HG02840 (cell line): ENCODE measurements around the gene ZFYVE27.

Experiments
- ATAC-seq: cut with Tn5 transposase; IDR thresholded peaks from one replicate; pipeline ENCODE4 v1.9.1; 2021; ENCODE audit warnings: mild to moderate bottlenecking, moderate library complexity, moderate number of reproducible peaks; ENCODE audit not compliant: unreplicated experiment, low FRiP score

ZFYVE27 gene

DNA sequence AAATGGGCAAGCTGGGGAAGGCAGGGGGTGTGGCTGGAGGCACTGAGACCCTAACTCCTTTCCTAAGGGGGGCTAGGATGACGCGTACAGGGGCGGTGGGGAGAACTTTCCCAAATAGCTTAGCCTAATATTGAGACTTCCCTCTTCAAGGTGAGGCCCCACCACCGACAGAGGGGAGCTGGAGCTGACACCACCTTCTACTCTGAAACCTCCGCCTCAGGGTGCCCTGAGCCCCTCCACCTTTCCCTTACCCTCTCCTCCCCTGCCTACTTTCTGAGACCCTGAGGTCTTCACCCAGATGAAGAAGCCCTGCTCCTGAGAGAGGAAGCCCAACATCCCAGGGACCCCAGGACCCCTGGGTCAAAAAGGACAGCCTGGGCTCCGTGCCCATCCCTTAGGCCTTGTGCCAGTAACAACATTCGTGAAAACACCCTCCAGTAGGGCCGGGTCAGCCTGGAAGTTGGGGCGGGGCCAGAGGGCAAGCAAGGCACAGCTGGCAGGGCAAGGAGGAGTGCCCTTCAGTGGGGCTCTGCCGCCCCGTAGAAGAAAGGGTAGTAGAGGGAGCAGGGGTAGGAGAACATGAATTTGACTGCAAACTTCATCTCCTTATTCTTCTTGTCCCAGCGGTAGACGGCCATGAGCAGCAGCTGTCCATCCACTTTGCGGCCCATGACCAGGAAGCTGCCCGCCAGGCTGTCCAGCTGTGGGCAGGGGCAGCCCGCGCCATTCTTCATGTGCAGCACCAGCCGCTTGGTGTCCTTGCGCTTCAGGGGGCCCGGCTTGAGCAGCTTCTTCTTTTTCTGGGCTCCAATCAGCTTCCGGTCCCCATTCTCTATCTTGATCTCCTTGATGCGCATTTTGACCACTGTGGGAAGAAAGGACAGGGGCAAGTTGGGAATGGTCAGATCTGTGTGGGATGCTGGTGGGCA lies 30.3 kb downstream of the ZFYVE27 start:
- ATAC-seq = no peak

DNA sequence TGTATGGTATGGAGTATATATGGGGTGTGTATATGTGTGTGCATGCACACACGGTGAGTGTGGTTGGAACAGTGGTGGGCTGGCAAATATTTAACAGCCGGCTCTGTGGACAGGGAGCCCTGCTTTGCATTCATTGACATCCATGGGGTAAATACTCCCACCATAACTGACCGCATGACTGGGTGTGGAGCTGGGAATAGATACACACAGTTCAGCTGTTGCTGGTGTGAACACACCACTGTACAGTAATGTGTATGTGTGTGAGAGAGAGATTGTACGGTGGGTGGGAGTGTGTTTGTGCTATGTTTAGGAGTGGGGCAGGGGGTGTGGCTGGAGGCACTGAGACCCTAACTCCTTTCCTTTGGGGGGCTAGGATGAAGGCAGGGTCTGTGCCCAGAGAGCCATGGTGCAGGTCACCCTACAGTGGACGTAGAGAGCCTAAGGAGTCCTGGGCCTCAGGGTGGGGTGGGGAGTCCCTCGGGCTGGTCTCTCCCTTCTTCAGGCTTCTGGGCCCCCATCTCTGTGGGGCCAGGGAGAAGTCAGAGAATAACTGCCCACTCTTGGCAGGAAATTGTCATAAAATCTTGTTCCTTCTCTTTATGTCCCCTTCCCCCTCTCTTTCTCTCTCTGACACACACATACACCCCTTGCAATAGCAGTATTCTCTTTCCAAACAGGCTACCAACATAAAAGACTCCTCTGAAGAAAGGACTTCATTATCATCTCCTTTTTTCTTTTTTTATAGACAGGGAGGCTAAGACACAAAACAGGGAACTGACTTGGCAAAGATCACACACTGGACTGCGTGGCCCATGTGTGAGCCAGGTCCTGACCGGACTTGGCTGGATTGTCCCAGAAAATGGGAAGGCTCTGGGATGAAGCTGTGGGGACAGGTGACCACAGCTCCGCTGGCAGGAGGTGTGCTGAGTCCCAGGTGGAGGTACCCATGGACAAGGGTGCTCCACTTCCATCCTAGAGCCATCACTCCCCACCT lies 31.7 kb downstream of the ZFYVE27 start:
- no peak for ATAC-seq

DNA sequence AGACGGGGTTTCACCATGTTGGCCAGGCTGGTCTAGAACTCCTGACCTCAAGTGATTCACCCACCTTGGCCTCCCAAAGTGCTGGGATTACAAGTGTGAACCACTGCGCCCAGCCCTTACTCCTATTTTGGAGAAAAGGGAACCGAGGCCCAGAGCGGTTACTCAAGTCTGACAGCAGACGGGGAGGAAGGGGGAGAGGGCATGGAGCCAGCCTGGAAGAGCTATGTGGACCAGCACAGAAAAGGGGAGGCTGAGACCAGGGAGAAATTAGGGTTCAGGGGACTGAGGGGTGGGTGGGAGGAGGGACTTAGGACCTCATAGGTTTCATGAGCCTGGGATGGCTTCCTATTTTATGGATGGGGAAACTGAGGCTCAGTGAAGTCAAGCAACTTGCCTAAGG lies 33.3 kb downstream of the ZFYVE27 start:
- ATAC-seq = no peak

DNA sequence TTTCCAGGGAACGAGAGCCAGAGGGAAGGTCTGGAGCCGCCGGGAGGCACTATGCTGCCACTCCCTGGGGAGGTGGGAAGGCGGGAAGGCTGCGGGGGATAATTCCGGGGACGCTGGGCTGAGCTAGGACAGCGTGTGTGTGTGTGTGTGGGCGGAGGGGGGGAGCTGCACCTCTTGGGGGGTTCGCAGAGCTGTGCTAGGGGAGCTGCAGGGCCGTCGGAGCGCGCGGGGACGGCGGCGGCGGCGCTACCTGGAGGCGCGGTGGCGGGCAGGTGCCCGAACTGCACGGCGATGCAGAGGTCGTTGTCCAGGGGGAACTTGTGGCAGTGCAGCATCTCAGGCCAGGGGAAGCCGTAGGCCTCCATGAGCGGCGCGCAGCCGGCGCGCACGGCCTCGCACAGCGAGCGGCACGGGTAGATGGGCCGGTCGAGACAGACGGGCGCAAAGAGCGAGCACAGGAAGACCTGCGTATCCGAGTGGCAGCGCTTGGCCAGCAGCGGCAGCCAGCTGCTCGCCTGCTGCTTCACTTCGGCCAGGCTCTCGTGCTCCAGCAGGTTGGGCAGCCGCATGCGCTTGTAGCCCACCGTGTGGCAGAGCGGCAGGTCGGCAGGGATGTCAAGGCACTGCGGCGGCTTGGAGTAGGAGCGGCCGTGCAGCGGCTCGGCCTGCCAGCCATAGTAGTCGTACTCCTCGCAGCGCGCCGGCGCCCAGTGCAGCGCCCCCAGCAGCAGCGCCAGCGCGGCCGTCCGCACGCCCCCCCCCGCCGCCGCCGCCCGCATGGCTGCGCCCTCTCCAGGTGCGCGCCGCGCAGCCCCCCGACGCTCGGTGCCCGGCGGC lies 34.3 kb downstream of the ZFYVE27 start:
- ATAC-seq = no peak

DNA sequence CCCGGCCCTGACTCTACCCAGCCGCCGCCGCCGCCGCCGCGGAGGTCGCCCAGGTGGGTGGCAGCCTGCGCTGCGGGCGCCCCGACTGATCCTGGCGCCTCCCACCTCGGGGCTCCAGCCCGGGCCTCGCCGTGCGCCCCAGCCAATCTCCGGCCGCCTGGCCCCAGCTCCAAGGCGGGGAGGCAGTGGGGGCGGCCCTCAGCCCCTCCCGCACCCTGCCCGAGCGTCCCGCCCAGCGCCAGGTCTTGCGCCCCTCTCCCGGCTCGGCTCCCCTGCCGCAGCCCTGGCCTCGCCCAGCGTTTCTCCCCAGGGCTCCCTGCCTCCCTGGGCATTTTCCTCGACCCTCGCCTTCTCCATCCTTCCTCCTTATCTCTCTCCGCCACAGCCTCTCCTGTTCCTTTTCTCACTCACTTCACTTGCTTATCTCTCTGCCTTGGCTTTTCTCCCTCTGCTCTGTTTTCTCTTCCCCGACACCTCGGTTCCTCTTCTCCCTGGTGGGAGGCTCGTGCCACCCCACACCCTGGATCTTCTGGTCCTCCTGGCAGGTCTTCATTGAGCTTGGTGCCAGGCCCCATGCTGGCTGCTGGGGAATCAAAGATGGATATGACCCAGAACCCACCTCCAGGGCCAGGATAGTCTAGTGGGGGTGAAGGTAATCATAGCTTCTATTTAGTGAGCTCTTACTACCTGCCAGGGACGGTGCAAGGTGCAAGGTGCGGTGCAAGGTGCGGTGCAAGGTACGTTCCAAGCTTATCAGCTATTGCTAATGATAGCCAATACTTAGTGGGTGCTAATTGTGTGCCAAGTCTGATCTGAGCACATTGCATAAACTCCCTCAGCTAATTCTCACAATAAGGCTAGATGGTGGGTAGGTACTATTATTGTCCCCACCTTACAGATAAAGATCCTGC lies 35.2 kb downstream of the ZFYVE27 start, which contains the start of gene SFRP5:
SFRP5 (minus strand) TSS at position 87 of the 911 bp plus-strand sequence. CDS start 166 bp downstream, outside the sequence.
- no peak for ATAC-seq

DNA sequence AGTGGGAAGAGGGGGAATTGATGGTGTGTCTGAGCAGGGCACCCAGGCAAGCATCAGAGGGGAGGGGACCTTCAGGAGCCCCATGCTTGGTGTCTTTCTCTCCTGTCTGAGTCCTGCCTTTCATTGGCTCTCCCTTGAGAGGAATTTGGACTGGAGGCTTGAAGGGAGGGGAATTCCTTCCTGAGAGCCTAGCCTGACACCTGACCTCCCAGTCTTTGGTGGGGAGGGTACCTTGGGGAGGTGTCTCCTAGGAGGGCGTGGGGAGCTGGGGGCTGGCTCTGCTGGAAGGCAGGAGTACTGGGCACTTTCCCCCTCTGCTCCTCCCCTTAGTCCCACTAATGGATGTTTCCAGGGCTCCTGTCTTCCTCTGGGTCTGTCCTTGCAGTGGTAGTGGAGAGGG lies 36.2 kb downstream of the ZFYVE27 start:
- no peak for ATAC-seq

DNA sequence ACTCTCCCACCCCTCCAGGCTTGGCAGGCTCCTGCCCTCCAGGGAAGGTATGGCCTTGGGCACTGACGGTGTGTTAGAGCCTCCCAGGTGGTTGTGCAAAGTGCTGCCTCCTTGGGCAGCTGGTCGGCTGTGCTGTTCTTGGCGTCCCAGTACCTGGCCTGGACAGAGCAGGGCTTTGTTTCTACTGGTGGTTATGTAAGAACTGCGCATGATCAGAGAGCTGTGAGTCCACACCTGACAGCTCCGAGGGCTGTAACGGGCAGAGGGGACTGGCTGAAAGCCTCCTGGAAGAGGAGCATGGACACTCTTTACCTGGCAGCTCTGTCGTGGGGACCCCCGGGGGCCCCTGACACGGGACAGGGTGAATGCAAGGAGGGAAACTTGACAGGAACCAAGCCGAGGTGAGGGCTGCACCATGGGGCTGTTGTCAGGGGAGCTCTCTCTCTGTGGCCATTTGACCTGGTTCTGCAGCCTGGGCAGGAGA lies 37.9 kb downstream of the ZFYVE27 start:
- ATAC-seq = no peak

DNA sequence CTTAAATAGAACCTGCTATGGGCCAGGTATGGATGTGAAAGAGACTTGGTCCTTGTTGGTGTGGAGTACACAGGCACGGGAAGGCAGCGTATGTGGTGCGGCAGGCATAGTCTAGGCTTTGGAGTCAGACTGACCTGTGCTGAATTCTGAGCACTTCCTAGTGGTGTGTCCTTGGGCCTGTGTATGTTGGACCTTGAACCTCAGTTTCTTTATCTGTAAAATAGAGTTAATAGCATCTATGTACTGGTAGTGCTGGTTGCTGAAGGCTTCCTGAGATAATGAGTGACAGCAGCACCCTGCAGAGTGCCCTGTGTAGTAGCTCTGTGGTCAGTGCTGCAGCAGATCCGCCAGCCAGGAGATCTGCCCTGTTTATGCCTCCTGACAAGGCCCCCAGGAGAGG lies 40.2 kb downstream of the ZFYVE27 start:
- ATAC-seq = no peak

DNA sequence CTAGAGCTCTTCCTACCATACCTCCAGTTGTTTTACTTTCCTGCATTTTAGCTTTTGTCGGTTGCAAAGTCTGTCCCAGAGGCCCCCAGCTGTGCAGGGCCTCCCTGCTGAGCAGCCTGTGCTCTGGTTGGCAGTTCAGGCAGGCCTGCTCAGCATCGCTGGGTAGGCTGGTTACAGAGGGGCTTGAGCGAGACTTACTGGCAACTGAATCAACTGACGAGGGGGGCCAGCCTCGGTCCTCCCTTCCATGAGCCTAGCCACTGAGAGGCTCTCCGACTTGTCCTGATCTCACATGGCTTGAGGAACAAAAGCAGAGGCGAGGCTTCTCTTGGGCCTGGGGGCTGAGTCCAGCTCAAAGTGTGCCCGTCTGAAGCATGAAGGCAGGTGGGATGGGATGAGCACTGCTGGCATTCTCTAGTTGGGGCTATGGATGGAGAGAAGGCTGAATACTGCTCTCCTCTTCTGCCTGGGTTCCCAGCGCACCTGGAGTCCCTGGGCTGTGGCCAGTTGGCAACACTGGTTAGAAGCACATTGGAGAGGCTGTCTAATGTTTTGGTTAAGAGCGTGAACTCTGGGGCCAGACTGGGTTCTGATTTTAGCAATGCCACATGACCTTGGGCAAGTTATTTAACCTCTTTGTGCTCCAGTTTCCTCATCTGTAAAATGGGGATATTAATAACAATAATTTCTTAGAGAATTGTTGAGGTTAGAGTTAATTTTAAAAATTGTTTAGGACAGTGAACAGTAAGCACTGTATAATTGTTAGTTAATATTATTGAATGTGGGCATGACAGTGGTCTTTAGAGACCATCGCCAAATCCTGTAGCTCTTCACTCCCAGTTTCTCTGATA lies 41.7 kb downstream of the ZFYVE27 start:
- ATAC-seq = no peak

DNA sequence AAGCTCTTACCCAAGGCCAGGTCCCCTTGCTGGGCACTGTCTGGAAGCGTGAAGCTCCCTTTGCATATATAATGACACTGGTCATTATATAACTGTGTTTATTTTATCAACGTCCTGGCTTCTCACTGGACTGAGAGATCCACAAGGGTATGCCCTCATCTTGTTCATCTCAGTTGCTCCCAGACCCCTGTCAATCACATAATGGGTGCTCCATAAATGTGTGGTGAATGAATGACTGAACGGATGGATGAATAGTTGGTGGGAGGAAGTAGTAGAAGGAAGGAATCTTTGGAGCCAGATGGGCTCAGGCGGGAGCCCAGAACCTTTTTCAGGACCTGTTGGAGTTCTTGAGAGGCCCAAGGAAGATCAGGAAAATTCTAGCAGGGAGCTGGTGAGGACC lies 42.6 kb downstream of the ZFYVE27 start:
- ATAC-seq = no peak

DNA sequence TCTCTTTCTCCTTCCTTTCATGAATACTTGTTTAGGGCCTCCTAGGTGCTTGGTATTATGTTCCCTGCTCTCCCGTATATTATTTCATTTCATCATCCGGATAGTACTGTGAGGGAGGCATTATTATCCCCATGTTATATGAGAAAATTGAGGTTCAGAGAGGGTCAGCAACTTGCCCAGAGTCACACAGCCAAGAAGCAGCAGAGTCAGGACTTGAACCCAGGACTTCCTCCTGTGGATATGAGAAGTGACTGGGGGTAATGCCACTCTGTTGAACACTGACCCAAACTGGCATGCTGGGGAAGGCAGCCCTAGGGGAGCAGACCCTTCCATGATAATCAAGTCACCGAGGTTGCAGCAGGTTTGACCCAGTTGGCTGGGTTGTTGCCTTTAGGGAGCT lies 43.0 kb downstream of the ZFYVE27 start:
- ATAC-seq = no peak

DNA sequence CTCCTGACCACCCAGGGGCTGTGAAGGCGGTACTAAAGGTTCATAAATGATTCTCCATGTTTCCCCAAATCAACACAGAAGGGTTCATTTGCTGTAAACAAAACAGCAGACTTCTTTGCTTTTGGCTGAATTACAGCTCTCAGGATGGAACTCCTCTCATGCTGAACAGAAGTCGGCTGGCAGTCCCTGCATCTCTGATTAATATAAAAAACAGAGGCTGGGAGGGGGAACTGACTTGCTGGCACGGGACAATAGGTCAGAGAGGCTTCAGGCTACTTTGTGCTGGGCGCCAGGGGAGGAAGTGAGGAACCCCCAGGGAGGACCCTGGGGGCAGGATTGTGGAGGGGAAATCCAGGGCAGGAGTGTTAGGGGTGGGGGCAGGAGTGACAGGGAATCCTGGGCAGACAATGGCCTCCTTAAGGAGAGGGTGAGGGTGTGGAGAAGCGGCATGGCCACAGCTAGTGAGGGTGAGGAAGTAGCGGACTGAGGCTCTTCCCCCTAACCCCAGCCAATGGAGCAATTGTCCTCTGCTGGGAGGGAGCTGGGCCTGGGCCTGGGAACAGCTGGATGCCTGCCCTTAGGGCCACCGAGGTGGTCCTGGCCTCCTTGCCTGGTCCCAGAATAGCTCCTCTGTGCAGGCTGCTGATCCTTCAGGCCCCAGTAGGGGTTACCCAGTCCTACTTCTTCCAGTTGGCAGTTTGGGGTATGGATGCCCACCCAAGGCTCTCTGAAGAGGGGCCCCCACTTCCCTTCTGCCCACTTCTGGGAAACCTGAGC lies 44.1 kb downstream of the ZFYVE27 start:
- no peak for ATAC-seq

DNA sequence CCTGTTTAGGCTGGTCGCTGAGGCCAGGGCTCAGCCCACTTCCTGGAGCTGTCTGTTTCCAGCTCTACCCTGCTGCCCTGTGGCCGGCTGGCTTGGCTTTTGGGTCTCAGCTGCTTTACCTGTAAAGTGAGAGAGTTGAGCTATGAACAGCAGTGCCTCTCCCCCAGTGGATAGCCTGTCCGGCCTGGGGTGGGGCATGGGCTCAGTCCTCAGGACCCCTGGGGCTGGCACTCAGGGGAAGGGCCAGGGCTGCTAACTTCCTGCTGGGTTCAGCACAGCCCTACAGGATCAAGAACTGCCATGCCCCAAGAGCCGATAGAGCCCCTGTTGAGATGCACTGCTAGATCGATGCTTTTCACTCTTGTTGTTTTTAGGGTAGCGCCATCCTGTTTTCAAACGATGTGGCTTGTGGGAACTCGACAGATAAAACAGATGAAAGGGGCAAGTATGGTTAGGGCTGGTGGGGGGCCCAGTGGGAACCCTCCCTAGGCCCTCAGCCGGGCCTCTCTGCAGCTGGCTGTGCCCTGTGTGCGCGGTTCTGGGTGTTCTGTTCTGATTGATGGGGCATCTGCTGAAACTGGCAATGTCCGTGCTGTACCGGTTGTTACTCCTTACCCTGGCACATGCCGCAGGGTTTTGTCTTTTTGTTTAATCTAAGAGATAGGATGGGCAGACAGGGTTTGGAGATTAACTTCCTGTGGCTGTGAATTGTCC lies 44.8 kb downstream of the ZFYVE27 start:
- ATAC-seq = no peak

DNA sequence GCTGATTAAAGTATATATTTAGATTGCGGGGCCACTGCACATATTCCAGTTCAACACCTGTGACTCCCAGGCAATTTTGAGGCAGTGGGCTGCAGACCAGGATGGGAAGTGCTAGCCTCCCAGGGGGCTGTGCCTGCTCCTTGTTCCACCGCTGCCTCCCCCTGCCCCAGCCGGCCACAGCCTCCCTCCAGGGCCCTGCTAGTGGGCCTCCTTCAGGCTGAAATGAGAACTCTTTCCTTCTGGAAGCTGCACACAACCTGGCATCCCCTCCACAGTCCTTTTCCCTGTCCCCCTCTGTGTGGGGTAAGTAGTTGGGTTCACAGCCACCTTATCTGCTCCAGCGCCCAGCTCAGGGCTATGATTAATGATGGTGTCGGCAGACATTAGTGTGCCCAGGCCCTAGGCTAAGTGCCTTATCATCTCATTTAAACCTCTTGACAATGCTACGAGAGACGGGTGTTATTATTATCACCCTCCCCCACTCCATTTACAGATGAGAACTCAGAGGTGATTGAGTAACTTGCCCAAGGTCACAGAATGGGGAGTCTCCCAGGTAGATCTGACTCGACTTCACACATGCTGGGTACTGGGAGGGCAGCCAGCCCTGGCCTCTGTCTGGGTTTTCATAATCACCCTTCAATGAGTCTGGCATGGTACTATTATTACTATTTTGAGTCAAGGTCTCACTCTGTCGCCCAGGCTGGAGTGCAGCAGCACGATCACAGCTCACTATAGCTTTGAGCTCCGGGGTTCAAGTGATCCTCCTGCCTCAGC lies 45.7 kb downstream of the ZFYVE27 start:
- no peak for ATAC-seq

DNA sequence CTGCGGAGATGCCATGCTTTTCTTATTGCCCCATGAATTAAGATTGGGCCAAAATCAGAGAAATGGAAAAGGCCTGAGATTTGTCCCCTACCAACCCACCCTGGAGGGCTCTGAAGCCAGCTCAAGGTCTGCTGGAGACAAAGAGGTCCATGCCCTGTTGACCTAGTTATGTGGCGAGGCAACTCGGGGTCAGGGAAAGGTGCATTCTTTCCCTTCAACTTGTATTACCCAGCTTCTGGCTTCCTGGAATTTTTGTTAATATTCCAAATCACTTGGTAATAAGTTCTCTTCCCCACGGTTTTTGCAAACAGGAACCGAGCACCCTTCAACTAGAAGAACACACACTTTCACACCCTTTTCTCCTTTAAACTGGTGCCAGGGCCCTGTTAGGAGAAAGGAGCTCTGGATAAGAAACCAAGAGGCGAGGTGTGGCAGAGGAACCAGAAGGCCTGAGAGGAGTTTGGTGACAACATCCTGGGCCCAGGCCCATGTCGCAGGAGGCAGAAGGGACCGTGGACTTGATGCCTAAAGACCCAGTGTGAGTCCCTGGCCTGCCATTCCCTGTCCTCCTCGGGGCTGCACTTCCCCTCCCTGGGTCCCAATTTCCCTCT lies 47.4 kb downstream of the ZFYVE27 start:
- ATAC-seq = no peak

DNA sequence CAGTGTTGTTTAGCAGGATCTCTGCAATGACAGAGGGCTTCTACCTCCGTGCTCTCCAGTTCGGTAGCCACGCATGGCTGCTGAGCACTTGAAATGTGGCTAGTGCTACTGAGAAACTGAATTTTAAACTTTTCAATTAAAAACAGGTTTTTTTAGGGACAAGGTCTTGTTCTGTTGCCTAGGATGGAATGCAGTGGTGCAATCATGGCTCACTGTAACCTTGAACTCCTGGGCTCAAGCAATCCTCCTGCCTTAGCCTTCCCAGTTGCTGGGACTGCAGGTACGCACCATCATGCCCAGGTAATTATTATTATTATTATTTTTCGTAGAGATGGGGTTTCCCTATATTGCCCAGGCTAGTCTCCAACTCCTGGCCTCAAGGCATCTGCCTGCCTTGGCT lies 48.3 kb downstream of the ZFYVE27 start:
- no peak for ATAC-seq
